Bronchial epithelial cell (primary cell): ENCODE results near the gene BCL11A. TPM values are rescaled to one million over a fixed set of nuclear protein-coding genes. Genes with fewer than 3 reads are reported as not detected.

Source experiments
- DNase-seq: peaks from one replicate; pipeline ENCODE4 v3.0.0-alpha.2; 2010; ENCODE audit warnings: low read depth
- FAIRE-seq: peaks from 2 replicates; lab custom pipeline; 2011; peaks lifted over from hg19 to GRCh38; lab: Jason Lieb, UNC
- H3K27me3 ChIP-seq: 2 replicates; pipeline ENCODE4 v1.5.1; 2011; ENCODE audit warnings: low read length; ENCODE audit not compliant: control insufficient read depth, insufficient read depth
- H3K36me3 ChIP-seq: 2 replicates; pipeline ENCODE4 v1.5.1; 2011; ENCODE audit warnings: low read length; ENCODE audit not compliant: control insufficient read depth, insufficient read depth
- H3K4me3 ChIP-seq: 2 replicates; pipeline ENCODE4 v1.5.1; 2011; ENCODE audit warnings: mild to moderate bottlenecking, low read depth, low read length, control low read depth
- total RNA-seq: library from RNA; depleted of rRNA; stranded (reverse); fragments of >200 nt; gene quantifications from 2 replicates; pipeline ENCODE4 v1.2.1, GENCODE V29; 2014
- TF ChIP-seq, protein P1 (sequence below): IDR thresholded peaks from 2 replicates; pipeline ENCODE4 v1.5.1; 2011; ENCODE audit warnings: mild to moderate bottlenecking, moderate library complexity, low read length, control low read depth, inconsistent platforms; ENCODE audit not compliant: insufficient read depth, severe bottlenecking

Gene BCL11A
- total RNA-seq, 1 donor from 2014 or later: 1.8 TPM

- no peak for DNase-seq
- no peak for FAIRE-seq
- no peaks in the 10 kb centered on the region for H3K36me3 ChIP-seq
- TF ChIP-seq, protein P1, sequence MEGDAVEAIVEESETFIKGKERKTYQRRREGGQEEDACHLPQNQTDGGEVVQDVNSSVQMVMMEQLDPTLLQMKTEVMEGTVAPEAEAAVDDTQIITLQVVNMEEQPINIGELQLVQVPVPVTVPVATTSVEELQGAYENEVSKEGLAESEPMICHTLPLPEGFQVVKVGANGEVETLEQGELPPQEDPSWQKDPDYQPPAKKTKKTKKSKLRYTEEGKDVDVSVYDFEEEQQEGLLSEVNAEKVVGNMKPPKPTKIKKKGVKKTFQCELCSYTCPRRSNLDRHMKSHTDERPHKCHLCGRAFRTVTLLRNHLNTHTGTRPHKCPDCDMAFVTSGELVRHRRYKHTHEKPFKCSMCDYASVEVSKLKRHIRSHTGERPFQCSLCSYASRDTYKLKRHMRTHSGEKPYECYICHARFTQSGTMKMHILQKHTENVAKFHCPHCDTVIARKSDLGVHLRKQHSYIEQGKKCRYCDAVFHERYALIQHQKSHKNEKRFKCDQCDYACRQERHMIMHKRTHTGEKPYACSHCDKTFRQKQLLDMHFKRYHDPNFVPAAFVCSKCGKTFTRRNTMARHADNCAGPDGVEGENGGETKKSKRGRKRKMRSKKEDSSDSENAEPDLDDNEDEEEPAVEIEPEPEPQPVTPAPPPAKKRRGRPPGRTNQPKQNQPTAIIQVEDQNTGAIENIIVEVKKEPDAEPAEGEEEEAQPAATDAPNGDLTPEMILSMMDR: no peak
- H3K27me3 ChIP-seq: no peaks in the 10 kb centered on the region
- no peak overlapping the region for H3K4me3 ChIP-seq
Observed at GRCh38 chr2:60469536-60470317, 83.7 kb downstream of the BCL11A start.

GRCh38 chr2:60468382-60469085, 84.9 kb downstream of the BCL11A start:
- DNase-seq: peak; percentile 45
- Histone ChIP-seq H3K27me3 (no peaks in the 10 kb centered on the region), H3K4me3 (no peak overlapping the region), H3K36me3 (no peaks in the 10 kb centered on the region)
- TF ChIP-seq, protein P1: no peak
- no peak for FAIRE-seq

GRCh38 chr2:60466161-60466702, 87.2 kb downstream of the BCL11A start:
- peaks cover 4% of the 10 kb centered on the region for H3K36me3 ChIP-seq
- no peaks in the 10 kb centered on the region for H3K27me3 ChIP-seq
- no peak overlapping the region for H3K4me3 ChIP-seq
- no peak for FAIRE-seq
- DNase-seq: no peak
- TF ChIP-seq, protein P1: no peak

GRCh38 chr2:60465736-60466135, 87.7 kb downstream of the BCL11A start:
- Histone ChIP-seq H3K36me3 (peaks cover 7% of the 10 kb centered on the region), H3K27me3 (no peaks in the 10 kb centered on the region), H3K4me3 (no peak overlapping the region)
- DNase-seq (peak; percentile 71), FAIRE-seq (no peak)
- TF ChIP-seq, protein P1: no peak

- H3K27me3 ChIP-seq: no peaks in the 10 kb centered on the region
- FAIRE-seq: no peak
Observed at GRCh38 chr2:60463249-60463648, 90.2 kb downstream of the BCL11A start.

More at GRCh38 chr2:60463249-60463648, 90.2 kb downstream of the BCL11A start:
- H3K4me3 ChIP-seq: no peak overlapping the region
- TF ChIP-seq, protein P1: no peak
- no peak for DNase-seq
- H3K36me3 ChIP-seq: peaks cover 8% of the 10 kb centered on the region
